ENCODE results near the gene RAD51B. TPM values are rescaled to one million over a fixed set of nuclear protein-coding genes. Genes with fewer than 3 reads are reported as not detected.

RAD51B gene
- total RNA-seq, 1 donor from 2014 or later, result 17.0 TPM

GRCh38 chr14:67900231-67900630, 80.7 kb downstream of the RAD51B start:
- DNase-seq (ENCODE audit: low read depth), result no peak

DNA sequence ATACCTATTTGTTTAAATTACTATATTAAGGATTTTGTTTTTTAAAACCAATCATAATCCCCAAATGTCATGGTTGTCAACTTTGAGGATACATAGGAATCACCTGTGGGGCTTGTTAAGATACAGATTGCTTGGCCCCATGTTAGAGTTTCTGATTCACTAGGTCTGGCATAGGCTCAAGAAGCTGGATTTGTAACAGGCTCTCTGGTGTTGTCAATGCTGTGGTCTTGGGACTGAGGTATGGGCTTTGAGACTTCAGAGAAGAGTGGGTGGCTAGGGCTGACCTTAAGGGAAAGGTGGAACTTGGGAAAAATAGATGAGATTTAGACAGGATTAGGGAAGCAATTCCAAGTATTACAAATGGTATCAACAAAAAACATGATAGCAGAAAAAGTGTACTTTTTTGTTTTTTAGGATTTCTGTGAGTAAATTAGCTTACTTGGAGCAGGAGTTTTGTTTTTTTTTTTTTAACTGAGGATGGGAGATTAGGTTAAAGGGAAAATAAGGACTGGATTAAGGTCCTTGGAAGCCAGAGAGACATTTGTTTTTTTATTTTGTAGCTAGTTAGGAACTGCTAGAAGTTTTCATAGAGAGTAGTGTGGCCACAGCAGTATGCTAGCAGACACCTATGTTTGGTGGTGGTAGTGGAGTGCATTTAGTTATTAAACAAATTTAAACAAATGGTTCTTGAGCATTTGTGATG, 88.6 kb downstream of the RAD51B start:
- peak; percentile 40 for DNase-seq (ENCODE audit: low read depth)

GRCh38 chr14:67911562-67911961, 92.0 kb downstream of the RAD51B start:
- no peak for DNase-seq (ENCODE audit: low read depth)

GRCh38 chr14:67916430-67916829, 96.9 kb downstream of the RAD51B start:
- DNase-seq (ENCODE audit: low read depth), result no peak

DNA sequence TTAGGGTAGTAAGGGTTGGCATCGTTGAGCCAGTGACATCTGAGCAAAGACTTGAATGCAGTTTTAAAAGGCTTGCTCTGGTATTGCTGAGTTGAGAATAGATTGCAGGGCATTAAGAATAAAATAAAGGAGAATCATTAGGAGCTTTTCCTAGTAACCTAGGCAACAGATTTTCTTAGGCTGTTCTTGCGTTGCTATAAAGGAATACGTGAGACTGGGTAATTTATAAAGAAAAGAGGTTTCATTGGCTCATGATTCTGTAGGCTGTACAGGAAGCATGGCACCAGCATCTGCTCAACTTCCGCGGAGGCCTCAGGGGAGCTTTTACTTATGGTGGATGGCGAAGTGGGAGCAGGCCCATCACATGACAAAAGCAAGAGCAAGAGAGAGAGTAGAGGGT, 97.4 kb downstream of the RAD51B start:
- no peak for DNase-seq (ENCODE audit: low read depth)

DNA sequence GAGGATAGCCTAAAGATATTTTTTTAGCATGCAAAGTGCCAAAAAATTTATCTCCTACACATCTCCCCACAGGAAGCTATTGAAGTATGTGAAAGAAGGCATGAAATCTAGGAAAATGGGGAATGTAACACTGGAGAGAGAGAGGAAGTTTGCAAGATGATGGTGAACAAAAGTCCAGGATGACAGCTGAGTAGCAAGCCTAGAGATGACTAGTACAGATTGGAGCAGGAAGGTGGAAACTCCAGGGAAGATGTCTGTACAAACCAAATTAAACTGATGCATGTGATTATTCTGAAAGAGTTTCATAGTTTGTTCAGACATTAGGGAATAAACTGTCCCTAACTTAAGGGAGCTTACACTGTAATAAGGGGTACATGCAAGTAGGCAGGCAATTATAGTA, 99.3 kb downstream of the RAD51B start:
- DNase-seq (ENCODE audit: low read depth), result no peak

DNA sequence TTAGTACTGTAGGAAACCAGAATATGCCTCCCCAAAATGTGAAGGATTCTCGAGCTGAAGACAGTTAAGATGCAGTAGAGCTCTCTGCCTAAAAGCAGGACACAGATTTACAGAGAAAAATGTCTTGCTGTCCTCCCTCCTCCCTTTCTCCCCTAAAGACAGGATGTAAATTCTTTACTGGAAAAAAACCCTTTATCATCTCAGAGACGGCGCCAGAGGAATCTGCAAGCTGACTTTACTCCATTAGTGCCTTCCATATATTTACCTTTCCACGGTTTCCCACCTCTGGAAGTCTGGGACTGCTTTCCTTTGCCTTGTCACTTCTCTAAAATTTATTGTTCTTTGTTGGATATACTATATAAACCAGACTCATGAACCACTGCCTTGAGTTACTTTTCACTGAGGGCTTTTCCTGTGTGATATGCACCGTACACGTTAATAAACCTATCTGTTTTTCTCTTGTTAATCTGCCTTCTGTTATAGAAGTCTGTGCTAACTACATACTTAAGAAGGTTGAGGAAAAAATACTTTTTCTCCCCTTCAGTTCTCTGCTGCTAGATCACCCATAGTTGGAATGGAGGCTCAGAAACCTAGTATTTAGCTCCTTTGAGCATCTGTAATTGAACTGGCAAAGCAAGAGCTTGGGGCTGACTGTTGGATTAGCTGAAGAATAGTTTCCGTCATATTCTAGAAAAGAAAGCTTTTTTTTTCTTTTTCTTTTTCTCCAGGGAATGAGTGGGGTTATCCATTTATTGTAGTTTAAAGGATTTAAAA, 99.9 kb downstream of the RAD51B start:
- no peak for DNase-seq (ENCODE audit: low read depth)

DNA sequence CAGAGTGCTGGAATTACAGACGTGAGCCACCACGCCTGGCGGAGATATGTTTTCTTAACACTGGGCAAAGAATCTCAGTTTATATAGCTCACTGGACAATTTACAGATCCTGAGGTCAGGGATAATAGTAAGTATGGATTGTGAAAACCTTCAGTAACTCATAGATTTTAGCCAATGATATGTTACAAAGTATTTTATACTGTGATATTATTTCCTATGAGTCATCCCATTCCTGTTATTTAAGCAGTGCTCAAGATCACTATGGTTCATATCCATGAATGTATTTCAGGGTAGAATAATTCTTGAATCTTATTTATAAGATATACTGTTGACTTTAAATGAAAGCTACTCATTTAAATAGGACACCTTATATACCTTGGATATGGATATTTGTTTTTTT, 107.2 kb downstream of the RAD51B start:
- no peak for DNase-seq (ENCODE audit: low read depth)

DNA sequence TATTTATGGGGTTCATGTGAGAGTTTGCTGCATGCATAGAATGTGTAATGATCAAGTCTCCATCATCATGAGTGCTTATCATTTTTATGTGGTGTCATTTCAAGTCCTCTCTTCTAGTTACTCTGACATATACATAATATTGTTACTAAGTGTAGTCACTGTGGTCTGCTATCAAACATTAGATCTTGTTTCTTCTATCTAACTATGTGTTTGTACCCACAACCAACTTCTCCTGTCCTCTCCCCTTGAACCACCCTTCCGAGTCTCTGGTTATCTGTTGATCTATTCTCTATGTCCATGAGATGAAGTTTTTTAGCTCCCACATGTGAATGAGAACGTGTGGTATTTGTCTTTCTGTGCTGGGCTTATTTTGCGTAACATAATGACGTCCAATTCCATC, 107.7 kb downstream of the RAD51B start:
- no peak for DNase-seq (ENCODE audit: low read depth)

DNA sequence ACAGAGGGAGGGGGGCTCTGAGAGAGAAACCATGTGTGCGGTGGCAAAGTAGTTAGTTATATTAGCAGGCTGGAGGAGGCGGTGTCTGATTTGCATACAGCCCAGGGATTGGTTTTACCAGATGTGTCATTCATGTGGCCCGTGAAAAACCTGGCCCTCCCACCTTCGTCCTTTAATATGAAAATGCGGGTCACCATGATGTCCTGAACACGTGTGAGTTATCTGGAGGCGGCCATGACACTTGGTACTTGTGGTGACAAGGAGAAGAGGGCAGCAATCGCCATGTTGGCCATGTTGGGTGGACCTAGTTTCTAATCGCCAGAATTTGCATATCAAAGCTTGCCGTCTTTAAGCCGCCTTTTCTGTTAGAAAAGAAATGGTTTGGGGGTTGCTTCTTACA, 108.8 kb downstream of the RAD51B start:
- no peak for DNase-seq (ENCODE audit: low read depth)

DNA sequence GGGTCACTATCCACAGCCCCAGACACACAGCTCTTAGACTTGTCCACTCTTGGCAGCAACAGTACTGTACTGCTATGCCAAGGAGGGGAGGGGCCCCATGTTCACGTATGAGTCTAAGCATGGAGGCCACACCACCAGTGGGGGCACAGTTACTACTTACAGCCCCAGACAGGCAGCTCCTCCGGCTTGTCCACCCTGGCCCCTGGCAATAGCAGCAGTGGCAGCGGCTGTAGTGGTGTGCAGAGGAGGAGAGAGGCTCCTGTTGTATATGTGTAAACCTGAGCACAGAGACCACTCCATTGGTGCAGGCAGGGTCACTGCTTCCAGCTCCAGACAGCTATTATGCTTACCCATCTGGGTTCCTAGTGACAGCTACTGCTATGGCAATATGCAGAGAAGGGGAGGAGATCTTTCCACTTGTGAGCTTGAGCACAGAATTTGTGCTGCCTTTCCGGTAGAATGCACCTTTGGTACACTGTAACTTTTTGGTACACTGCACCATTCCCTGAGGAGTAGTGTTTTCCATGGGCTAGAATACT, 113.2 kb downstream of the RAD51B start:
- DNase-seq (ENCODE audit: low read depth), result no peak

GRCh38 chr14:67933266-67933665, 113.7 kb downstream of the RAD51B start:
- DNase-seq (ENCODE audit: low read depth), result no peak

GRCh38 chr14:67934087-67934486, 114.5 kb downstream of the RAD51B start:
- DNase-seq (ENCODE audit: low read depth), result peak; percentile 90

DNA sequence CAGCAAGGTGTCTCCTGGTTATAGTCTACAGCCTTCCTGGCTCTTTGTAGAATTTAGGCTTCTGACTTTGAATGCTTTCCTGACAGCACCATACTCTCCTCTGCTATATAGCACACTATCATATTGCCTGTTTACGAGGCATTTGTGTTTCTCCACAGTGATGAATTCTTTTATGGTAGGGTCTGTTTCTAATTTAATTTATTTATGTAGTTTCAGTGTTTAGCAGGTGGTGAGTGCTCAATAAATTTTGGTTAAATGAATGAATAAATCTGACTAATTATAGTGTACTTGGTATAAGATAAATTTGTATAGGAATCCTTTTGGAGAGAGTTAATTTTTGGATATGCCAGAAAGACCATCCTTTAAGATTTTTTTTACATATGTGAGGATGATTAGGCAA, 115.3 kb downstream of the RAD51B start:
- DNase-seq (ENCODE audit: low read depth), result no peak

DNA sequence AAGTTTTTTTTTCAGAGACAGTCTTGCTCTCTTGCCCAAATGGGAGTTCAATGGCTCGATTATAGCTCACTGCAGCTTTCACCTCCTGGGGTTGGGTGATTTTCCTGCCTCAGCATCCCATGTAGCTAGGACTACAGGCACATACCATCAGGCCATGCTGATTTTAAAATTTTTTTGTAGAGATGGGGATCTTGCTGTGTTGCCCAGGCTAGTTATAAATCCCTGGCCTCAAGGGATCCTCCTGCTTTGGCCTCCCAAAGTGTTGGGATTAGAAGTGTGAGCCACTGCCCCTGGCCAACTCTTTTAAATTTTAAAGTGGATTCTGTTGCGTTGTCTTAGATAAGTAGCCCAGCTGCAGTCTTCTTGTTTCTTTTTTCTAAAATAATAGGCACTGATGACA, 115.8 kb downstream of the RAD51B start:
- no peak for DNase-seq (ENCODE audit: low read depth)

DNA sequence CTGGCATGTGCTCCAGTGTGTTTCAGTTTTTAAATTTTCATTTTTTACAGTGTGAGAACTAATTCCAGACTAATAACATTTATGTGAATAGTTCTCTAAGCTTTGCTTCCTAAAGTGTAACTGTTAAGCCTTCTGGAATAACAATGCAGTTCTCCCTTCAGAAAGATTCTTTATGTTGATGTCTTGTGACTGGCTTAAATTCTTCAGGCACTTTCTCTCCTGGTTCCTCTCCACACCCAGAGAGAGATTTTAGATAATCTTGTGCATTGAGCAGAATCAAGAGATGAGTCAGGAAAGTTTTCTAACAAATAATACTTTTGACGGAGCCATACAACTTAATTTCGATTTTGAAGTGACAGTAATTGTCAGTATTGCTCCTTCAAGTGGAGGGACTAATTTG, 118.5 kb downstream of the RAD51B start:
- no peak for DNase-seq (ENCODE audit: low read depth)

DNA sequence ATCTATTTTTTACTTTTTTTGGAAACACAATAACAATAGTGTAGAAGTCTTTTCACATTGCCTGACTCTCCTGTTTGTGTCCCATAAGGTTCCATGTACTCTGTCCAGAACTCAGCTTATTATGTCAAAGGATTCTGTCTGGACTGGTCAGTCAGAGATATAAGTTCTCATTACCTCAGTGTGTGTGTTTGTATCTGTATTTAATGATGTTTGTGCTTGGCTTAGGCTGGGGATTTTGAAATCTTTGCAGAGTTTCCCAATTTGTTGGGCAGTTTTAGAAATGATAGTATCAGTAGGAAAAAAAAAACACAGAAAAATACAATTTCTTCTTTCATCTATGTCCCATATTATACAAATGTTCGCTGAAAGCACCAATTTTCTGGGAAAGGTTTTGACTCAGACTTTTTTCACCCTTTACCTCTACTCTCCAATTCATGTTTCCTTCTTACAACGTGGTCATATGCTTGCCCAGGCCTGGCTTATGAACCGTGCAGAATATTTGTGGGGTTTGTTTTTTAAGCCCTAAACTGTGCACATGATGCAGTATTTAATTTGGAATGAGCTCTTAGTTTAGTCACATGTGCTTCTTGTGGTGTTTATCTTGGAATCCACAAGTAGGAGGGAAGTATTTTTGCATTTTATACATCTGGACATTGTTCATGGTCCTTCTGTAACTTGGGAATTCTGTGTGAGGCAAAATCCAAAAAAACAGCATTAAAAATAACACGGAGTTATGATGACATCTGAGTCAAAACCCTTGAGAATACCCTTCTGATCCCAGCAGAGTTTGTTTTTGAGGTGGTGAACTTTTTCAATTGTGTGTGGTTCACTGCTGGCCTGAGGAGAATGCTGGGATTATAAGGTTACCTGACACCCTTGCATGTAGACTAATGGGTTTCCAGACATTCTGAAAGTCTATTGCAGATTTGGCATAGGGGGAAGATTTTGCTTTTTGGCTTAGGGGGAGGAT, 121.2 kb downstream of the RAD51B start:
- peak; percentile 93 for DNase-seq (ENCODE audit: low read depth)

DNA sequence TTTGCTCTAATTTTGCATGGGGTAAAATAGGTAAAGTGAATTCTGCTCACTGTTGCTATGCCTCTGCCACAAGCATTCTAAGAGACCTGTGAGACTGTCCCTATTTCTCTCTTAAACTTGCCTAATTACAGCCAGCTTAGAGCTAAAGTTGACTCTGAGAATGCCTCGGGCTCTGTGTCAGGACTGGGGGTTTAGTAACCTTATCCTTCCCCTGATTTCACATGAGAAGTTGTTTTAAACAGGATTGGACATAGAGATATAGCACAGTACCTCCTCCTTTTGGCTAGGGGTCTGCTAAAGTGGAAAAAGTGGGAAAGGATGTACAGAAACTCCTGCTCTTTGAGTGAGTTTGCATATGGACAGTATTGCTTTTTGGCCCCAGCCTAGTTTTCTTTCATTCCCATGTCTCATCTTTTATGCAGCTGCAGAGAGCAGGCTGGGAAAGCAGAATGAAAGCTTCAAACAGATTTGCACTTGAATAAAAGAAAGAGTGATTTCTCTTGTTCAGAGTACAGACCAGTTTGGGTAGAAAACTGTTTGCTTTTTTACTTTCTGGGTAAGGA, 122.0 kb downstream of the RAD51B start:
- peak; percentile 41 for DNase-seq (ENCODE audit: low read depth)

DNA sequence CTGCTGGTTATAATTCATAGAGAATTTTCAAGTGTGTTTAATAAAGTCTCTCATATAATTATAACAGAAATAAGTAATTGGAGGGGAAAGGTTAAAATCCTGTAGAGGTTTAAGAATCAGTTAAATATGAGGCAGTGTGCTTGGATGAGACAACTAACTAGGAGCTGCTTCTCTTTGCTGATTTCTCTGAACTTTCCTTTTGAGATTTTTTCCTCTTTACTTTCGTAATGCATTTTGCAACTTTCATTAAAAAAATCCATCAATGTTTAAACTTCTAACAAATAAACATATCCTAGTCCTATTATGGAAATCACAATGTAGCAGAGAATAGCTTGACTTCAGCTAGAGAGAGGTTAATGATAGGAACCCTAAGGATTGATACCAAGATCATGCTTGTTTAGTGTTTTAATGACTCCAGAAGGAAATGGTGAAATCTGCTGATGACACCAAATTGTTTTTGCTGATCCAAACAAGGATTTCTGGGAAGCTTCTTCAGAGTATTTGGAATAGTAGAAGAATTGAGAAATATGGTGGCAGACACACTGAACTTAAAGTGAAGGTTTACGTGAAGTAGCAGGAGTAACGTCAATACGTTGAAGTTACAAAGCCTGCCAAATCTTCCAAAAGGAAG, 122.6 kb downstream of the RAD51B start:
- DNase-seq (ENCODE audit: low read depth), result peak; percentile 41

DNA sequence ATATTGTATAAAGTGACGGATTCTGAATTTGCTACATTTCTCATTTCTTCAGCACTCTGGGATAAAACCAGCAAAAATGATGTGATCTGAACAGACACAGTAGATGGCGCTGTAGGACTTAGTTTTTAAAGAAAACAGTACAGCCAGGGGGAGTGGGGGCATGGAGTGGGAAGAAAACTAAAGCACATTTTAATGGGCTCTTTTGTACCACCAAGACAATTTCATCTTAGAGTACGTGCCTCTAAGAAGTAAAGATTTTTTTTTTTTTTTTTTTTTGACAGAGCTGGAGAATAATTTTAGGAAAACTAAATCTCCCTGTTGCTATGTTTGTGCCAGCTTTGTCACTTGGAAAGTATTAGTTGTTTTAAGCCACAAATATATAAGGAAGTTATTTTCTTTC, 124.4 kb downstream of the RAD51B start:
- DNase-seq (ENCODE audit: low read depth), result peak; percentile 88

- peak; percentile 37 for DNase-seq (ENCODE audit: low read depth)
These were observed 125.0 kb downstream of the RAD51B start for GRCh38 chr14:67944605-67945004.
